HepG2 (cell line): Measurements from ENCODE around the gene TPCN2.

ENCODE experiments used
- CTCF ChIP-seq: sonication (generic); formaldehyde crosslinking; IDR thresholded peaks from 2 replicates; pipeline ENCODE4 v1.5.0; 2020; ENCODE audit warnings: mild to moderate bottlenecking, missing genetic modification reagents, moderate library complexity
- GABPB1 ChIP-seq: IDR thresholded peaks from 2 replicates; pipeline ENCODE4 v1.6.1; 2016; ENCODE audit warnings: mild to moderate bottlenecking, missing genetic modification reagents, moderate library complexity, missing compliant biosample characterization
- PATZ1 ChIP-seq: sonication (generic); formaldehyde crosslinking; IDR thresholded peaks from 2 replicates; pipeline ENCODE4 v1.4.0; 2020; ENCODE audit warnings: missing genetic modification reagents
- ZNF451 ChIP-seq: sonication (generic); formaldehyde crosslinking; IDR thresholded peaks from 2 replicates; pipeline ENCODE4 v1.5.0; 2020; ENCODE audit warnings: mild to moderate bottlenecking, missing genetic modification reagents
- ZNF547 ChIP-seq: sonication (generic); formaldehyde crosslinking; IDR thresholded peaks from 2 replicates; pipeline ENCODE4 v1.5.1; 2020; ENCODE audit warnings: mild to moderate bottlenecking, missing genetic modification reagents
- TF ChIP-seq, protein P1 (sequence below): sonication (generic); formaldehyde crosslinking; IDR thresholded peaks from 2 replicates; pipeline ENCODE4 v1.4.0; 2020; ENCODE audit warnings: missing genetic modification reagents

DNA sequence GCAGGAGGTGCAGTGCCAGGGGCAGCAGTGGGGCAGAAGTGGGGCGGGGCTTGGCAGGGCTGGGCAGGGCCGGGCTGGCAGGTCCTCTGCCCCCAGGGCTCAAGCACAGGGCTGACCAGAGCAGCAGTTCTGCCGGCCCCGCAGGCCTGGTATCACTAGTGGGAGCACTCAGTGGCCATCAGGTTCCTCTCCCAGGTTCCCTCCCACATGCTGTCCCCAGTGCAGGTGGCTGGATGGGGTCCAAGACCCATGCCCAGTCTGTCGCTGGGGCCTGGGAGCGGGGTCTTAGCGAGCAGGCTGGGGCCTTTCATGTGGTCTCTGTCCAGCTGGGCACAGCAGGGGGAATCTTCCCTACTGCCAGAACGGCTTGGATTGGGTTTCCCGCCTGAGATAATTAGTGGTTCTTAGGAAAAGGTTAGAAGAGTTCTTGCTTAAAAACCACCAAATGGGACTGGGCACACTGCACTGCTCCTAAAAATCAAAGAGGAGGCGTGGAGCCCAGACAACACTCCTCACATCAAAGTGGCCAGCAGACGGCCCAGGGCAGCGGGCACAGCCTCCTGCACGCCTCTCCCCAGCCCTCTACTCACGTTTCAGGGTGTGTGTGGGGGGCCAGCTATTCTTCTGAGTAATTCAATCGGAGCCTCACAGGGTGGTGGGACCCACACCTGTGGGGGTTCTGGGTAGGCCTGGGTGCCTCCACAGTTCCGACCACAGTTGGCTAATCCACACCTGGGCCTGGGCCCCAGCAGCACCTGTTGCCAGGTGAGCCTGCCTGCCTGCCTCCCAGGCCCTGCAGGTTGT is 45.6 kb downstream of the TPCN2 start:
- TF ChIP-seq CTCF (CRISPR knock-in tag): no peak
- TF ChIP-seq, protein P1, sequence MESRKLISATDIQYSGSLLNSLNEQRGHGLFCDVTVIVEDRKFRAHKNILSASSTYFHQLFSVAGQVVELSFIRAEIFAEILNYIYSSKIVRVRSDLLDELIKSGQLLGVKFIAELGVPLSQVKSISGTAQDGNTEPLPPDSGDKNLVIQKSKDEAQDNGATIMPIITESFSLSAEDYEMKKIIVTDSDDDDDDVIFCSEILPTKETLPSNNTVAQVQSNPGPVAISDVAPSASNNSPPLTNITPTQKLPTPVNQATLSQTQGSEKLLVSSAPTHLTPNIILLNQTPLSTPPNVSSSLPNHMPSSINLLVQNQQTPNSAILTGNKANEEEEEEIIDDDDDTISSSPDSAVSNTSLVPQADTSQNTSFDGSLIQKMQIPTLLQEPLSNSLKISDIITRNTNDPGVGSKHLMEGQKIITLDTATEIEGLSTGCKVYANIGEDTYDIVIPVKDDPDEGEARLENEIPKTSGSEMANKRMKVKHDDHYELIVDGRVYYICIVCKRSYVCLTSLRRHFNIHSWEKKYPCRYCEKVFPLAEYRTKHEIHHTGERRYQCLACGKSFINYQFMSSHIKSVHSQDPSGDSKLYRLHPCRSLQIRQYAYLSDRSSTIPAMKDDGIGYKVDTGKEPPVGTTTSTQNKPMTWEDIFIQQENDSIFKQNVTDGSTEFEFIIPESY (CRISPR knock-in tag): no peak
- no peak for TF ChIP-seq ZNF547 (CRISPR knock-in tag)
- TF ChIP-seq GABPB1 (CRISPR knock-in tag): no peak
- TF ChIP-seq PATZ1 (CRISPR knock-in tag): no peak
- TF ChIP-seq ZNF451 (CRISPR knock-in tag): no peak
